Vagina (tissue), 2 donors: Measurements from ENCODE around the gene FAM185A.

Source experiments
- CTCF ChIP-seq, 3 experiments: fragments of 450-650 bp in 2 of 3; fragments of 200-600 bp in 1 of 3; sonication (generic) in 1 of 3; IDR thresholded peaks; one replicate each; pipeline ENCODE4 v1.5.1; 2017 to 2019; ENCODE audit warnings: antibody characterized with exemption in 3 of 3, mild to moderate bottlenecking in 2 of 3, moderate library complexity in 2 of 3
- POLR2A ChIP-seq, 2 donors: fragments of 450-650 bp; IDR thresholded peaks; one replicate each; pipeline ENCODE4 v1.6.1; 2017; ENCODE audit warnings: antibody characterized with exemption in 2 of 2, mild to moderate bottlenecking in 2 of 2, moderate library complexity in 2 of 2
- POLR2AphosphoS5 ChIP-seq, 2 donors: sonication (generic); formaldehyde crosslinking; IDR thresholded peaks; one replicate each; pipeline ENCODE4 v1.9.0; 2017; ENCODE audit warnings: antibody characterized with exemption in 2 of 2, mild to moderate bottlenecking in 2 of 2, low read depth in 1 of 2; ENCODE audit not compliant: insufficient read depth in 1 of 2

- TF ChIP-seq POLR2AphosphoS5 (IDR thresholded peaks at IDR 0.05; ENCODE audit: insufficient read depth in 1 of 2, low read depth in 1 of 2) (no peak), CTCF (IDR thresholded peaks at IDR 0.05) (no peak), POLR2A (IDR thresholded peaks at IDR 0.05) (no peak)
These were observed 64.6 kb downstream of the FAM185A start for GRCh38 chr7:102813191-102814024.
